Mesenchymal stem cell (in vitro differentiated cells and primary cell): Measurements from ENCODE around the gene CLIC3.

Source experiments
- DNase-seq: peaks from one replicate; pipeline ENCODE4 v3.0.0-alpha.2; 2013
- H2AFZ ChIP-seq: one replicate; pipeline ENCODE4 v1.6.1; 2013; ENCODE audit warnings: low read depth, mild to moderate bottlenecking, control low read depth, inconsistent platforms, low read length, moderate library complexity
- H2AK5ac ChIP-seq: 2 replicates; pipeline ENCODE4 v1.6.1; 2013; ENCODE audit warnings: low read length, moderate library complexity, mild to moderate bottlenecking, inconsistent platforms; ENCODE audit not compliant: severe bottlenecking
- H2BK120ac ChIP-seq: one replicate; pipeline ENCODE4 v1.6.1; 2013; ENCODE audit warnings: low read depth, mild to moderate bottlenecking, inconsistent platforms, low read length, moderate library complexity
- H2BK12ac ChIP-seq, 2 experiments: one replicate each; pipeline ENCODE4 v1.6.1; 2013; ENCODE audit warnings: inconsistent platforms in 2 of 2, low read length in 2 of 2, mild to moderate bottlenecking in 2 of 2, moderate library complexity in 2 of 2, control low read depth in 1 of 2
- H2BK15ac ChIP-seq: one replicate; pipeline ENCODE4 v1.6.1; 2013; ENCODE audit warnings: mild to moderate bottlenecking, low read depth, inconsistent platforms; ENCODE audit not compliant: poor library complexity, severe bottlenecking
- H2BK5ac ChIP-seq: 2 replicates; pipeline ENCODE4 v1.6.1; 2013; ENCODE audit warnings: low read depth, mild to moderate bottlenecking, low read length, control low read depth, inconsistent platforms; ENCODE audit not compliant: poor library complexity, severe bottlenecking
- H3K14ac ChIP-seq, 2 experiments: one replicate each; pipeline ENCODE4 v1.6.1; 2013; ENCODE audit warnings: inconsistent platforms in 2 of 2, low read length in 2 of 2, control low read depth in 1 of 2, mild to moderate bottlenecking in 1 of 2, moderate library complexity in 1 of 2
- H3K18ac ChIP-seq, 2 experiments: one replicate each; pipeline ENCODE4 v1.6.1; 2013; ENCODE audit warnings: inconsistent platforms in 2 of 2, low read length in 2 of 2, control low read depth in 1 of 2, low read depth in 1 of 2, mild to moderate bottlenecking in 1 of 2
- H3K23ac ChIP-seq, 2 experiments: one replicate each; pipeline ENCODE4 v1.6.1; 2013; ENCODE audit warnings: inconsistent platforms in 2 of 2, low read length in 2 of 2, mild to moderate bottlenecking in 2 of 2, moderate library complexity in 2 of 2, control low read depth in 1 of 2
- H3K27ac ChIP-seq: 2 replicates; pipeline ENCODE4 v1.5.1; 2013; ENCODE audit warnings: mild to moderate bottlenecking, moderate library complexity, low read length, control low read depth, inconsistent platforms; ENCODE audit not compliant: poor library complexity, severe bottlenecking
- H3K27me3 ChIP-seq, 2 experiments: 2 replicates each; pipeline versions ENCODE4 v1.6.1 to v1.7.0; 2013; ENCODE audit warnings: low read length in 2 of 2, mild to moderate bottlenecking in 2 of 2, moderate library complexity in 2 of 2, control low read depth in 1 of 2, inconsistent platforms in 1 of 2; ENCODE audit not compliant: control insufficient read depth in 1 of 2, insufficient read depth in 1 of 2
- H3K36me3 ChIP-seq, 2 experiments: 2 replicates each; pipeline versions ENCODE4 v1.6.1 to v1.7.0; 2013; ENCODE audit warnings: low read length in 2 of 2, control low read depth in 1 of 2, inconsistent platforms in 1 of 2, low read depth in 1 of 2, mild to moderate bottlenecking in 1 of 2; ENCODE audit not compliant: insufficient read depth in 2 of 2, control insufficient read depth in 1 of 2
- H3K4ac ChIP-seq, 2 experiments: one replicate each; pipeline ENCODE4 v1.6.1; 2013; ENCODE audit warnings: inconsistent platforms in 2 of 2, low read length in 2 of 2, mild to moderate bottlenecking in 2 of 2, moderate library complexity in 2 of 2, control low read depth in 1 of 2, low read depth in 1 of 2
- H3K4me1 ChIP-seq: 2 replicates; pipeline ENCODE4 v1.6.1; 2013; ENCODE audit warnings: low read depth, low read length, control low read depth; ENCODE audit not compliant: control insufficient read depth, insufficient read depth
- H3K4me2 ChIP-seq: 2 replicates; pipeline ENCODE4 v1.6.1; 2013; ENCODE audit warnings: low read length, mild to moderate bottlenecking, inconsistent platforms; ENCODE audit not compliant: poor library complexity, severe bottlenecking
- H3K4me3 ChIP-seq, 2 experiments: 2 replicates each; pipeline versions ENCODE4 v1.5.1 to v1.7.0; 2013; ENCODE audit warnings: low read length in 2 of 2, mild to moderate bottlenecking in 2 of 2, control low read depth in 1 of 2, low read depth in 1 of 2; ENCODE audit not compliant: insufficient read depth in 1 of 2
- H3K79me1 ChIP-seq: replicated peaks from 2 replicates; pipeline ENCODE4 v1.6.1; 2013; ENCODE audit warnings: mild to moderate bottlenecking, control low read depth, low read length, inconsistent platforms; ENCODE audit not compliant: poor library complexity, severe bottlenecking
- H3K9ac ChIP-seq: 2 replicates; pipeline ENCODE4 v1.7.0; 2013; ENCODE audit warnings: mild to moderate bottlenecking, low read length, moderate library complexity
- H3K9me3 ChIP-seq: 2 replicates; pipeline ENCODE4 v1.7.0; 2013; ENCODE audit warnings: mild to moderate bottlenecking, low read length; ENCODE audit not compliant: control insufficient read depth
- H4K8ac ChIP-seq: one replicate; pipeline ENCODE4 v1.6.1; 2013; ENCODE audit warnings: inconsistent platforms, mild to moderate bottlenecking, low read length, moderate library complexity
- H4K91ac ChIP-seq: one replicate; pipeline ENCODE4 v1.6.1; 2013; ENCODE audit warnings: mild to moderate bottlenecking, low read length, inconsistent platforms
- WGBS: methylation state at CpG from one replicate; pipeline ENCODE4 v1.1.7; 2013; ENCODE audit warnings: mixed read lengths; 5-methylcytosine and 5-hydroxymethylcytosine counted together

The CLIC3 gene

GRCh38 chr9:136995772-136996311, 526 bp downstream of the CLIC3 start:
- Histone ChIP-seq H2BK15ac (no peak overlapping the region), H4K91ac (peak overlapping the region; percentile 57), H3K4me2 (peak overlapping the region; percentile 71), H2BK5ac (no peak overlapping the region), H3K9ac (no peak overlapping the region), H3K9me3 (no peaks in the 10 kb centered on the region), H4K8ac (peak overlapping the region; percentile 59), H3K4ac (peak overlapping the region in 1 of 2 experiments; percentile 26), H3K23ac (no peak overlapping the region), H3K4me3 (peak overlapping the region in 1 of 2 experiments; percentile 47), H3K18ac (peak overlapping the region; percentile 16 to 40), H3K79me1 (peaks cover 15% of the 10 kb centered on the region), H2AK5ac (no peak overlapping the region), H2BK12ac (peak overlapping the region in 1 of 2 experiments; percentile 67), H3K36me3 (peaks cover 0 to 28% of the 10 kb centered on the region in 2 experiments), H3K14ac (no peak overlapping the region), H2AFZ (no peak overlapping the region), H2BK120ac (no peak overlapping the region), H3K27ac (no peak overlapping the region), H3K4me1 (peaks cover 59% of the 10 kb centered on the region), H3K27me3 (peaks cover 0 to 5% of the 10 kb centered on the region in 2 experiments)
- DNase-seq, result no peak
- 79% methylated on average over 12 of the region's 12 CpGs for WGBS

GRCh38 chr9:136995362-136995761, 1.0 kb downstream of the CLIC3 start:
- H3K36me3 ChIP-seq, result peaks cover 0 to 28% of the 10 kb centered on the region in 2 experiments
- H2AK5ac ChIP-seq, result no peak overlapping the region
- H3K27me3 ChIP-seq, result peaks cover 0 to 5% of the 10 kb centered on the region in 2 experiments
- no peak overlapping the region for H3K14ac ChIP-seq
- H3K9ac ChIP-seq, result no peak overlapping the region
- no peak overlapping the region for H2BK120ac ChIP-seq
- no peak overlapping the region for H3K18ac ChIP-seq
- no peak overlapping the region for H4K91ac ChIP-seq
- H3K4me3 ChIP-seq, result no peak overlapping the region
- H3K4ac ChIP-seq, result no peak overlapping the region
- H4K8ac ChIP-seq, result peak overlapping the region; percentile 46
- 96% methylated on average over 29 of the region's 30 CpGs for WGBS
- peaks cover 56% of the 10 kb centered on the region for H3K4me1 ChIP-seq
- no peak overlapping the region for H3K23ac ChIP-seq
- peak overlapping the region in 1 of 2 experiments; percentile 38 for H2BK12ac ChIP-seq
- no peak overlapping the region for H2AFZ ChIP-seq
- H3K27ac ChIP-seq, result no peak overlapping the region
- H3K4me2 ChIP-seq, result no peak overlapping the region
- H3K9me3 ChIP-seq, result no peaks in the 10 kb centered on the region
- no peak overlapping the region for H2BK5ac ChIP-seq
- H3K79me1 ChIP-seq, result peaks cover 15% of the 10 kb centered on the region
- DNase-seq, result no peak
- no peak overlapping the region for H2BK15ac ChIP-seq

GRCh38 chr9:136994888-136995230, 1.5 kb downstream of the CLIC3 start:
- Histone ChIP-seq H2BK120ac (no peak overlapping the region), H3K27ac (no peak overlapping the region), H2BK5ac (no peak overlapping the region), H3K27me3 (peaks cover 0 to 5% of the 10 kb centered on the region in 2 experiments), H4K8ac (no peak overlapping the region), H4K91ac (no peak overlapping the region), H3K4me1 (peaks cover 52% of the 10 kb centered on the region), H3K36me3 (peaks cover 0 to 28% of the 10 kb centered on the region in 2 experiments), H3K9ac (no peak overlapping the region), H3K79me1 (peaks cover 15% of the 10 kb centered on the region), H2AFZ (no peak overlapping the region), H3K4me3 (no peak overlapping the region), H2BK15ac (no peak overlapping the region), H2BK12ac (peak overlapping the region in 1 of 2 experiments; percentile 16), H2AK5ac (no peak overlapping the region), H3K14ac (no peak overlapping the region), H3K23ac (no peak overlapping the region), H3K4me2 (no peak overlapping the region), H3K18ac (no peak overlapping the region), H3K4ac (no peak overlapping the region), H3K9me3 (no peaks in the 10 kb centered on the region)
- DNase-seq, result no peak
- WGBS, result 84% methylated on average over 40 of the region's 40 CpGs

GRCh38 chr9:136994180-136994887, 2.0 kb downstream of the CLIC3 start:
- DNase-seq, result no peak
- Histone ChIP-seq H3K18ac (no peak overlapping the region), H3K14ac (no peak overlapping the region), H3K9ac (no peak overlapping the region), H4K91ac (no peak overlapping the region), H2BK15ac (no peak overlapping the region), H3K4me1 (peaks cover 50% of the 10 kb centered on the region), H4K8ac (no peak overlapping the region), H2BK120ac (no peak overlapping the region), H3K4me3 (no peak overlapping the region), H3K36me3 (peaks cover 0 to 28% of the 10 kb centered on the region in 2 experiments), H2BK12ac (no peak overlapping the region), H2AFZ (no peak overlapping the region), H3K79me1 (peaks cover 15% of the 10 kb centered on the region), H2AK5ac (no peak overlapping the region), H2BK5ac (no peak overlapping the region), H3K27ac (no peak overlapping the region), H3K9me3 (no peaks in the 10 kb centered on the region), H3K4ac (no peak overlapping the region), H3K23ac (no peak overlapping the region), H3K4me2 (no peak overlapping the region), H3K27me3 (peaks cover 0 to 5% of the 10 kb centered on the region in 2 experiments)
- WGBS, result 91% methylated on average over 54 of the region's 54 CpGs
